ENCODE measurements around the gene RB1. TPM values are rescaled to one million over a fixed set of nuclear protein-coding genes. Genes with fewer than 3 reads are reported as not detected.

RB1 gene
- total RNA-seq, 2 donors from 2014 or later = 28.9 to 37.3 TPM

DNA sequence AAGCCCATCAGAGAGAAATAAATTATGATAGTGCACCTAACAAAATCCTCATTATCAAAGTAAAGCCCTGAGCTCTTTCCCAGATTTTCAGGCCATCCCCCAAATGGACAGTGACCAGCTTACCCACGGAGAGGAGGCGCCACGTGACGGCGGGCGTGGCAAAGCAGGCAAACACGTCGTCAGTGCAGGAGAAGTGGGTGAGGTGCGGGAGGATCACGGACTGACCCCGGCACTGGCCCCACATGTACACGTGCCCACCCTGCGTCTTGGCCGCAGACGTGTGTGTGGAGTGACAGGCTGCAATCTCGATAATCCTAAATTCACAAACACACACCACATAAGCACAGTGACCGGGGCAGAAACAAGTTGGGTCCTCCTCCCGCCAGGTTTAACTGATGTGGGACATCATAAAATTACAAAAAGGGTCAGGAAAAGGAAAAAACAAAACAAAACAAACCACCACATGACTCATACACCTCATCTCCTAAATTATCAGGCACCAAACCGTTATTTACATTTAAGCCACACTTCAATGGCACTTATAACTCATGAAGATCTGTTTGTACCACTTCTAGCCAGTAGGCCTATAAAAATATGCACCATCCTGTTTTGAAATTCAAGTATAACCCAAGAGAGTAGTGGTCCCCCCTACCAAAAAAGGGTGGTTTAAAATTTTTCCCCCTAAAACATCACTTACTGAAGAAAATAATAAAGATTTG, 199.2 kb downstream of the RB1 start:
- no peaks in the 10 kb centered on the region for H3K27me3 Mint-ChIP-seq
- no peak overlapping the region for H3K4me3 Mint-ChIP-seq
- H3K36me3 Mint-ChIP-seq (ENCODE audit: low read depth) = no peaks in the 10 kb centered on the region
- no peak overlapping the region for H3K27ac Mint-ChIP-seq
- no peaks in the 10 kb centered on the region for H3K9me3 Mint-ChIP-seq
- peaks cover 38% of the 10 kb centered on the region for H3K4me1 Mint-ChIP-seq
- ATAC-seq (replicated peaks) = no peak

DNA sequence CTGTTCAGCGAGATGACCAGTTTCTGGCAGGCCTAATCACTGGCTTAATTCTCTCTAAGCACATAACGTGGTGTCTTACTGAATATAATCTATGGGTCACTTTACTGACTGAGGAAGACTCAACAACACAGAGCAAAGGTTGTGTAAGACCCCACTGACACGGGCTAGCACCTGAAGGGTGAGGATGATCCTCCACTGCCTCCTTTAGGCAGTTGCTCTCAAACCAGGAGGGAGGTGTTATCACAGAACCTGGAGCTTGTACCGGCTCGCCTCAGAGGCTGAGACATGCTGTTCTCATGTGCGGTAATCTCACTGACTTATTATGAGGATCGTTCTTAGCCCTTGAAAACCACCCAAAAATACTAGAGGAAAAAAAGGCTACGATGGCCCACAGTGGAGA, 201.1 kb downstream of the RB1 start:
- H3K27me3 Mint-ChIP-seq = no peaks in the 10 kb centered on the region
- H3K27ac Mint-ChIP-seq = peak overlapping the region; percentile 90
- H3K4me1 Mint-ChIP-seq = peaks cover 30% of the 10 kb centered on the region
- H3K4me3 Mint-ChIP-seq = peak overlapping the region; percentile 75
- H3K9me3 Mint-ChIP-seq = no peaks in the 10 kb centered on the region
- ATAC-seq (replicated peaks) = no peak
- H3K36me3 Mint-ChIP-seq (ENCODE audit: low read depth) = no peaks in the 10 kb centered on the region

DNA sequence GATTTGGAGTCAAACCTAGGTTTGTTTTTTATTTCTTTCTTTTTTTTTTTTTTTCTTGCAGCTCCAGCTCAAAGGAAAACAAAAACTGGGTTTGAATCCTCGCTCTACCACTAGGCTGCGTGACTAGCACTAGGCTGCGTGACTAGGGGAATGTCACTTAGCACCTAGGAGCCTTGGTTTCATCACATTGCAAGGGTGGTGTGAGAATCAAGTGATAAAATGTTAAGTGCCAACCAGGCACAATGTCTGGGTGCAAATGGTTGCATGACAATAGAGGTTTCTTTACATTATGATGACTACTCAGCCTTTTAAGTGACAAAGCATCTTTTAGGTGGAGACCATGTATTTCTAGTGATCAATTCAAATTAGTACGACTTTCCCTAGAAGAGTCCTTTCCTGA, 201.5 kb downstream of the RB1 start:
- H3K36me3 Mint-ChIP-seq (ENCODE audit: low read depth) = no peaks in the 10 kb centered on the region

DNA sequence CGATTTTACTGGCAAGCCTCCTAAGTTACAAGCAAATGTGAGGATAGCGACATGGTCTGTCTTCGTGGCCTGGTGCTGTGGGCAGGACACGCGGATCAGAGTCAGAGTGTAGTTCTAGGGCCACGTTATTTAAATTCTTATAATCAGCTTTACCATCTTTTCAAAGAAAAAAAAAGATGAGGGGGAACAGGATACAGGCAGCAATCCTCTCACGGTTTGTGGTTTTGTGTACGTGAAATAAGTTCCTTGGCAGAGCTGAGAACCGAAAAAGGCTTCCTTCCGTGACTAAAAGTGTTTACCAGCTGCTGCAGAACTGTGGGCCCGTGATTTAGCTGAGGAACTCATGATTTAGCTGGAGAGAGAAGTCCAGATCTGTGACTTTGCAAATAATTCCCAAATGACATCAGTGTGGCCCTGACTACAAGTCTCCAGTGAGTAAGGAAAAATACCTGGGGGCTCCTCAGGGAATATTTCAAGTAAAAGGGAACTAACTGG, 202.1 kb downstream of the RB1 start:
- H3K4me1 Mint-ChIP-seq = peaks cover 36% of the 10 kb centered on the region
- H3K27ac Mint-ChIP-seq = peak overlapping the region; percentile 90
- peak; percentile 81 for ATAC-seq (replicated peaks)
- no peaks in the 10 kb centered on the region for H3K9me3 Mint-ChIP-seq
- H3K27me3 Mint-ChIP-seq = no peaks in the 10 kb centered on the region
- no peaks in the 10 kb centered on the region for H3K36me3 Mint-ChIP-seq (ENCODE audit: low read depth)
- peak overlapping the region; percentile 75 for H3K4me3 Mint-ChIP-seq

More for the DNA sequence above, 201.5 kb downstream of the RB1 start:
- Mint-ChIP-seq H3K4me1 (peaks cover 33% of the 10 kb centered on the region), H3K27ac (peak overlapping the region; percentile 90), H3K27me3 (no peaks in the 10 kb centered on the region), H3K4me3 (peak overlapping the region; percentile 75), H3K9me3 (no peaks in the 10 kb centered on the region)
- ATAC-seq (replicated peaks) = peak; percentile 38

DNA sequence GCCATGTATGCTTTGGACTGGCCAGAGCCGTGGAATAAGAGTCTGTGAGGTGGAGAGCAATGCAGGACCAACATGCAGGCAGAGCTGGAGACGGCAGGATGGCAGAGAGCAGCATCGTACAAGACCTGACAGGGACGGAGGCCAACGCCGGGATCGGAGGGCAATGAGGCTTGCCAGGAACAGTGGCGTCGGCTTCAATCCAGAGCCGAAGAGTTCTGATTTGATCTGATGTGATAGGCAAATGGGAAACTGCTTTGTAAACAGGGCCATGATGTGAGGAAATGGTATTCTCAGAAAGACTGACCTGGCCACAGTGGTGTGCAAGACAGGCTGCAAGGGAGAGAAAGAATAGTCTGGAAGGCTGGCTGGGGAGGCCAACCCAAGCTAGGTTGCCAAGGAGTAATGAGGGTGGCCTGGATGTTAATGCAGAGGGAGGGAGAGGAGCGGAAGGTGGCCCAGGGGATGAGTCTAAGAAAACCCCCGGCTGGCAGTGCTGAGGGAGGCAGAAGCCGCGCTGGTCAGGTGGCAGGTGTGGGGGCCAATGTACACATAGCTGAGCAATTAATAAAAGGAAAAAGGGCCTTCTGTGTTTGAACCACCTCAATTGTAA, 202.6 kb downstream of the RB1 start:
- peak overlapping the region; percentile 75 for H3K4me3 Mint-ChIP-seq
- H3K27ac Mint-ChIP-seq = peak overlapping the region; percentile 90
- H3K36me3 Mint-ChIP-seq (ENCODE audit: low read depth) = no peaks in the 10 kb centered on the region
- peak; percentile 10 for ATAC-seq (replicated peaks)
- H3K27me3 Mint-ChIP-seq = no peaks in the 10 kb centered on the region
- H3K9me3 Mint-ChIP-seq = no peaks in the 10 kb centered on the region
- peaks cover 36% of the 10 kb centered on the region for H3K4me1 Mint-ChIP-seq

DNA sequence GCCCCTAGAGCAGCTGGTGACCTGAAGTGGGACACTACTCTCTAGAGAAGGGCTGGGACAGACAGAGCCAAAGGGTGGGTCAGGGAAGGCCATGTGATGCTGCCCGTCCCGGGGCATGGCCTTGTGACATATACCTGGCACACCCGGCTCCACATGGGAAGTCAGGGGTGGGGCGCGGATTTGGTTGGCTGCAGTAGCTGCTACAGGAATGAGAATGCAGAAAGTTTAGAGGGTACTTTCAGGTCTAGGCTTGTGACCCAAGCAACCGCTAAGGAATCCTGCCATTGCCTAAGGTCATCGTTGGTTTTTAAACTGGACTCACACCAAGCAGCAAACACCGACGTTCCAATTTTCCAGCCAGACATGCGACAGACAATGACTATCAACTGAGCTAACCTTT, 203.5 kb downstream of the RB1 start:
- ATAC-seq (replicated peaks) = no peak
- peak overlapping the region; percentile 75 for H3K4me3 Mint-ChIP-seq
- peaks cover 32% of the 10 kb centered on the region for H3K4me1 Mint-ChIP-seq
- H3K27ac Mint-ChIP-seq = peak overlapping the region; percentile 90
- H3K9me3 Mint-ChIP-seq = no peaks in the 10 kb centered on the region
- H3K27me3 Mint-ChIP-seq = no peaks in the 10 kb centered on the region
- H3K36me3 Mint-ChIP-seq (ENCODE audit: low read depth) = no peaks in the 10 kb centered on the region

DNA sequence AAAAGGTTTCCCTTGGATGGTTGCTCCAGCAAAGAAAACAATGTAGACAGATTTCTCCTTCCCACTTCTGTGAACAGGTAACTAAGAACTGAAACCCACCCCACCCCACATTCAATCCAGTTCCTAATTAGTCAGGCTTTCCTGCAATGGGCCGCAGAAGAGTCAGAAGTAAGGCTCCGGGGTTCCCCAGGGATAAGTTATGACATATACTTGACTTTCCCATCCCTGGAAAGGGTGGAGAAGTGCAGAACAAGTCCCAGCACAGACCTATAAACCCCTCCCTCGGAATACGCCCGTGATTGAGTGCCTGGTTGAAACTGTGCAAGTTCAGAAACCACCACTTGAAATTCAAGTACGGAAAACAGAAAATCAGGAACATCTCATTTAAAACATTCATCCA, 204.5 kb downstream of the RB1 start:
- H3K27ac Mint-ChIP-seq = no peak overlapping the region
- H3K4me3 Mint-ChIP-seq = no peak overlapping the region
- no peaks in the 10 kb centered on the region for H3K36me3 Mint-ChIP-seq (ENCODE audit: low read depth)
- peaks cover 36% of the 10 kb centered on the region for H3K4me1 Mint-ChIP-seq
- H3K27me3 Mint-ChIP-seq = no peaks in the 10 kb centered on the region
- no peaks in the 10 kb centered on the region for H3K9me3 Mint-ChIP-seq
- peak; percentile 11 for ATAC-seq (replicated peaks)

DNA sequence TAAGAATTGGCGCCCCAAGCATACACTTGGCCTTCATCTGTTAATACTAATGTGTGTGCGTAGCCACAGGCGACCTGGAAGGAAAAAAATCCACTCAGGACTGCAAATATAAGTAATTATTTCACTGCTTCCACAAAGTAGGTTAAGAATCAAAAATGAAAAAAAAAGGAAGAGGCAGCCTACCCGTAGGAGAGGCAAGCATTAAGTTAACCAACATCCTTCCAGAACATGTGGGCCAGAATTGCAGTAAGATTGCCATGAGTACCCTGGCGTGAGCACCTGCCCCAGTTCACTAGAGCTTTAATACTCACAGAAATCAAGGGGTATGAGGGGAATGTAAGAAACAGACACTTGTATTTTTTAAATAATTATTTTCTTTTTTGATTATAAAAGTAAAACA, 207.1 kb downstream of the RB1 start:
- no peak for ATAC-seq (replicated peaks)
- Mint-ChIP-seq H3K27ac (no peak overlapping the region), H3K36me3 (ENCODE audit: low read depth) (no peaks in the 10 kb centered on the region), H3K4me3 (peak overlapping the region; percentile 35), H3K4me1 (peaks cover 17% of the 10 kb centered on the region), H3K9me3 (no peaks in the 10 kb centered on the region), H3K27me3 (no peaks in the 10 kb centered on the region)

DNA sequence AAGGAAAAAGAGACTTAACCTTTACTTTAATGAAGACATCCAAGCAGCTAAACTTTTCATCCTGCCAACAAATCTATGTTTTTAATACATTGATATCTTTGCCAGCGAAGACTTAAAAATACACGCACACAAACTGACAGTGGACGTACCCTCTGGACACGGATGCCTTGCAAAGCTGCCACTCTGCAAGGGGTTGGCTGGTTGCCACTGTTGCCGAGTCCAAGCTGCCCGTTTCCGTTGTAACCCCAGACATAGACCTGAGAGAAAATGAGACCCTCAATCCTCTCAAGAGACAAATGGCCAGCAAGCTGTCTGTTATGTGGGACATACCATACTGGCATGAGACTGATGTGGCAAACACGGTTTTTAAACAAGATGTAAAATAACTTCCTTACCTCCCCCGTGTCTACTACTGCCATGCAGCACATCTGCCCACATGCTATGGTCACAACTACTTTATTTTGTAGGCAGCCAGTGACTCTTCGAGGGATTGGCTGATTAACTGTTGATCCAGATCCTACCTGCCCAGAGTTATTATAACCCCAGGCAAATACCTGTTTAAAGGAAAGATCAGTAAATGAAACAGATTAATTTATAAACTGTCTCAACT, 208.2 kb downstream of the RB1 start:
- H3K9me3 Mint-ChIP-seq = no peaks in the 10 kb centered on the region
- H3K4me1 Mint-ChIP-seq = peaks cover 8% of the 10 kb centered on the region
- H3K36me3 Mint-ChIP-seq (ENCODE audit: low read depth) = no peaks in the 10 kb centered on the region
- no peaks in the 10 kb centered on the region for H3K27me3 Mint-ChIP-seq
- no peak overlapping the region for H3K4me3 Mint-ChIP-seq
- H3K27ac Mint-ChIP-seq = no peak overlapping the region
- ATAC-seq (replicated peaks) = no peak

DNA sequence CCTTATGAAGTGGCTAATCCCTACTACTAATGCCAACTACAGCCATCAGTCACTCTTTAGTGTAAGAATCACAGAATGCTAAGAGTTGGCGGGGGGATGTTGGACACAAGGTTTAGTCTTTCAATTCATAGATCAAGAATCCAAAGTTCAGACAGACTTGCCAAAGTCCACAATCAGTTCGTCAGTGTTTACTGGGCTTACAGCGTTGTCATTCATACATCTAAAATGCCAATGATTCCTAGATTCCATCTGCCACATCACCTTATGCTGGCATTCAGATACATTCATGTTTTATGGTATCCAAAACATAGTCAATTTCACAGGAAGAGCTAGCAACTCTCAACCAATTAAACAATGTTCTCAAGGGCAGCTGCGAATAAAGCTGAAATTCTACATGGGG, 211.2 kb downstream of the RB1 start:
- Mint-ChIP-seq H3K36me3 (ENCODE audit: low read depth) (no peaks in the 10 kb centered on the region), H3K27ac (no peak overlapping the region), H3K4me1 (peaks cover 11% of the 10 kb centered on the region), H3K9me3 (no peaks in the 10 kb centered on the region), H3K4me3 (no peak overlapping the region), H3K27me3 (no peaks in the 10 kb centered on the region)
- no peak for ATAC-seq (replicated peaks)

DNA sequence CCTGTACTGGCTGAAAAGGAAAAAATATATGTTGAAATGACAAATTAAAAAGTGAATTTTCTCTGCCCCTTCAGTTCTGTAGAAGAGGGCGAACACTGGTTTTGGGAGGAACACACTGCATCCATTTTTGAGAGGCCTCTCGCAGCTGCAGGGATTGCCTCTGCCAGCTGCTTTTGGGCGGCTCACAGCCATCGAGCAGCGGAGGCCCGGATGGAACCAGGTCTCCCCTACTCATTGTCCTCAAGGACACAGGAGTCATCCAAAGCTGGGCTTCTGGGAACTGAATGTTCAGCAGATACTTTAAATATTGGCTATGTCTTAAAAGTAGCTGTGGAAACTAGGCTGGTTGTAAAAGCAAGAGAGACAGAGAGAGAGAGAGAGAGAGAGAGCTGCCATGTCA, 212.2 kb downstream of the RB1 start:
- Mint-ChIP-seq H3K9me3 (no peaks in the 10 kb centered on the region), H3K27me3 (no peaks in the 10 kb centered on the region), H3K36me3 (ENCODE audit: low read depth) (no peaks in the 10 kb centered on the region), H3K4me3 (no peak overlapping the region), H3K27ac (no peak overlapping the region), H3K4me1 (peaks cover 6% of the 10 kb centered on the region)
- ATAC-seq (replicated peaks) = no peak

DNA sequence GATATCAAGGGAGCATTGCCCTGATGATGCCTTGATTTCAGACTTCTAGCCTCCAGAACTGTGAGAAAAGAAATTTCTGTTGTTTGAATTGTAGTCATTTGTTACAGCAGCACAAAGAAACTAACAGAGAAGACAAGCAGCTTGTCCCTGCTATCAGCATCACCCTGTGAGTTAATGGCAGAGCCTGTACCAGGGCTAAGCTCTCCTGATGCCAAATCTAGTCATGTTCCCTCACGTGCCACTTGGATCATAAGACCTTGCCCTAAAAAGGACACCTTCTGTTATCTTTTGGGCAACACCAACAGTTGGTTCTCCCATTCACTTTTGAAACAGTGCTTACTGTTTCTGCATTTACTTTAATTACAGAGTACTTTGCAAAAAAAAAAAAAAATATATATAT, 214.5 kb downstream of the RB1 start:
- Mint-ChIP-seq H3K4me3 (no peak overlapping the region), H3K4me1 (peaks cover 3% of the 10 kb centered on the region), H3K27ac (no peak overlapping the region), H3K36me3 (ENCODE audit: low read depth) (no peaks in the 10 kb centered on the region), H3K27me3 (no peaks in the 10 kb centered on the region), H3K9me3 (no peaks in the 10 kb centered on the region)
- no peak for ATAC-seq (replicated peaks)

DNA sequence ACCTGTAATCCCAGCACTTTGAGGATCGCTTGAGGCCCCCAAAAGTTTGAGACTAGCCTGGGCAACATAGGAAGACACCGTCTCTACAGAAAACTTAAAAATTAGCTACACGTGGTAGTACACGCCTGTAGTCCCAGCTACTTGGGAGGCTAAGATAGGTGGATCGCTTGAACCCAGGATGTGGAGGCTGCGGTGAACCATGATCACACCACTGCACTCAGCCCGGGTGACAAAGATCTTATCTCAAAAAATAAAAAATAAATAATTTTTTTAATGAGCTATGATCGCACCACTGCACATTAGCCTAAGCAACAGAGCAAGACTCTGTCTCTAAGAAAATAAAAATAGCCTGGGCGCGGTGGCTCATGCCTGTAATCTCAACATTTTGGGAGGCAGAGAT, 222.7 kb downstream of the RB1 start:
- Mint-ChIP-seq H3K4me3 (no peak overlapping the region), H3K36me3 (ENCODE audit: low read depth) (no peaks in the 10 kb centered on the region), H3K27ac (no peak overlapping the region), H3K9me3 (no peaks in the 10 kb centered on the region), H3K4me1 (peaks cover 4% of the 10 kb centered on the region), H3K27me3 (no peaks in the 10 kb centered on the region)
- ATAC-seq (replicated peaks) = no peak

DNA sequence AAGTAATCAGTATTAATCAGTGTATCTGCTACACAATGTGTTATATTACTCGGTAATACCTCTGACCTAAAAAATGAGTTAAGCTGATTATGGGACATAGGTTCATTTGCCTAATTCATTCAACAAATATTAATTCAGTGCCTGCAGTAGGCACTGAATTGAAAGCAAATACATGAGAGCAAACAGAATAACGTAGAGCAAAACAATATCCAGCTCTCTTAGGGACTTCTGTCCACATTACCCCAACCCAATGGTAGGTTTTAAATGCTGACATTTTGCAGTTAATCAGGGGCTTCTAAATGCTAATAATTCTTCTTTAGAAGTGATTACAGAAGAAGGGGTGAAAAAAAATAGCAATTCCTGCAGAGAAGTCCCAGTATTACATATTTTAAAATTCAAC, 224.4 kb downstream of the RB1 start:
- H3K27me3 Mint-ChIP-seq = no peaks in the 10 kb centered on the region

DNA sequence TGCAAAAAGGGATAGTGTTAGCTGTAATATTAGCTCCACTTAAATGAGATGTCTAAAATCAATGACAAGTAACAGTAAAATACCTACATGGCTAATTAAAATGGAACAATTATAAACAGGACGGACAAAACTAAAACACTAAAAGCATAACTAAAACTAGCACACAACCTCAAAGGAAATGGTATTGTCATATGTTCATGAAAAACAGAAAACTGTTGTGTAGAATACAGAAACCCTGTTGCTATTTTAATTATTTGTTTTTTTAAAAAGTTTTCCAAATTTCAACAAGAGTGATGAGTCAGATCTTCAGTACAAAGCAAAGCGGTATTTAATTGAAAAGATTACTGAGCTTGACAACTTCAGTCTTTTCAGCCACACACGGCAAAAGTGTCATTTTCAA, 225.2 kb downstream of the RB1 start:
- Mint-ChIP-seq H3K27ac (peak overlapping the region; percentile 49), H3K36me3 (ENCODE audit: low read depth) (peaks cover 8% of the 10 kb centered on the region), H3K27me3 (no peaks in the 10 kb centered on the region), H3K4me1 (peaks cover 5% of the 10 kb centered on the region), H3K4me3 (peak overlapping the region; percentile 22), H3K9me3 (no peaks in the 10 kb centered on the region)
- ATAC-seq (replicated peaks) = no peak

More for the DNA sequence above, 224.4 kb downstream of the RB1 start:
- H3K9me3 Mint-ChIP-seq = no peaks in the 10 kb centered on the region
- H3K36me3 Mint-ChIP-seq (ENCODE audit: low read depth) = peaks cover 8% of the 10 kb centered on the region
- H3K27ac Mint-ChIP-seq = no peak overlapping the region
- H3K4me1 Mint-ChIP-seq = peaks cover 4% of the 10 kb centered on the region
- H3K4me3 Mint-ChIP-seq = peak overlapping the region; percentile 22
- ATAC-seq (replicated peaks) = no peak
